ENCODE measurements around the gene RTCA.
"Not testable (repeated sequence)": the region's sequence is repeated elsewhere in the genome, so short reads cannot be mapped to it uniquely, and the experiment has no call there.

RTCA gene

GRCh38 chr1:100337878-100338277 is 71.9 kb downstream of the RTCA start:
- FAIRE-seq, result not testable (repeated sequence)

GRCh38 chr1:100339735-100340134 is 73.7 kb downstream of the RTCA start:
- FAIRE-seq; DNase-seq (ENCODE audit: extremely low spot score, insufficient read length, low read depth): not testable (repeated sequence)

More at GRCh38 chr1:100337878-100338277, 71.9 kb downstream of the RTCA start:
- not testable (repeated sequence) for DNase-seq (ENCODE audit: extremely low spot score, insufficient read length, low read depth)

GRCh38 chr1:100340494-100340893 is 74.5 kb downstream of the RTCA start:
- no peak for FAIRE-seq
- DNase-seq (ENCODE audit: extremely low spot score, insufficient read length, low read depth), result no peak

- DNase-seq (ENCODE audit: extremely low spot score, insufficient read length, low read depth), result no peak
- no peak for FAIRE-seq
Measured at GRCh38 chr1:100342348-100342747, 76.3 kb downstream of the RTCA start.

All from GM18507 (cell line).